Glutamatergic neuron (in vitro differentiated cells): Measurements from ENCODE around the gene PIGBOS1. TPM values are rescaled to one million over a fixed set of nuclear protein-coding genes. Genes with fewer than 3 reads are reported as not detected.

Experiments
- DNase-seq: peaks from one replicate; pipeline ENCODE4 v3.0.0; 2022
- H3K27ac Mint-ChIP-seq: one replicate; pipeline ENCODE4 v1.8.0; 2020; ENCODE audit warnings: mild to moderate bottlenecking, mixed read lengths, inconsistent platforms; ENCODE audit not compliant: unreplicated experiment
- H3K27me3 Mint-ChIP-seq: one replicate; pipeline ENCODE4 v1.8.0; 2020; ENCODE audit warnings: mild to moderate bottlenecking, moderate library complexity, mixed read lengths, inconsistent platforms; ENCODE audit not compliant: unreplicated experiment
- H3K36me3 Mint-ChIP-seq: one replicate; pipeline ENCODE4 v1.8.0; 2020; ENCODE audit warnings: mild to moderate bottlenecking, mixed read lengths, inconsistent platforms; ENCODE audit not compliant: unreplicated experiment
- H3K4me1 Mint-ChIP-seq: one replicate; pipeline ENCODE4 v1.8.0; 2020; ENCODE audit warnings: mild to moderate bottlenecking, low read depth, mixed read lengths, inconsistent platforms; ENCODE audit not compliant: unreplicated experiment
- H3K4me3 Mint-ChIP-seq: one replicate; pipeline ENCODE4 v1.8.0; 2020; ENCODE audit warnings: mild to moderate bottlenecking, mixed read lengths, inconsistent platforms; ENCODE audit not compliant: unreplicated experiment
- H3K9me3 Mint-ChIP-seq: one replicate; pipeline ENCODE4 v1.8.0; 2020; ENCODE audit warnings: mild to moderate bottlenecking, moderate library complexity, mixed read lengths, inconsistent platforms; ENCODE audit not compliant: unreplicated experiment
- CTCF ChIP-seq: fragments of 200-600 bp; sonication (generic); IDR thresholded peaks from one replicate; pipeline ENCODE4 v1.5.0; 2021; ENCODE audit not compliant: partially characterized antibody, unreplicated experiment
- total RNA-seq: library from RNA; stranded (reverse); fragmentation: NEBNext Ultra II Directional; extraction: Animal tissue kit (Norgen Biotek cat#: 25700); gene quantifications from one replicate; pipeline ENCODE4 v1.2.1, GENCODE V29; 2021; ENCODE audit not compliant: unreplicated experiment

PIGBOS1 gene
- total RNA-seq, 1 donor from 2014 or later = 14.4 TPM

GRCh38 chr15:55349282-55349681 lies 30.4 kb upstream of the PIGBOS1 start:
- Mint-ChIP-seq H3K4me3 (no peak overlapping the region), H3K9me3 (no peaks in the 10 kb centered on the region), H3K27ac (no peak overlapping the region), H3K36me3 (no peaks in the 10 kb centered on the region), H3K27me3 (no peaks in the 10 kb centered on the region), H3K4me1 (no peaks in the 10 kb centered on the region)
- no peak for DNase-seq
- TF ChIP-seq CTCF = no peak

- no peak for DNase-seq
- no peak for TF ChIP-seq CTCF
- Mint-ChIP-seq H3K4me1 (no peaks in the 10 kb centered on the region), H3K9me3 (no peaks in the 10 kb centered on the region), H3K4me3 (no peak overlapping the region), H3K27me3 (no peaks in the 10 kb centered on the region), H3K36me3 (no peaks in the 10 kb centered on the region), H3K27ac (no peak overlapping the region)
These were observed 29.4 kb upstream of the PIGBOS1 start for GRCh38 chr15:55348281-55348778.

GRCh38 chr15:55344206-55344605 lies 25.3 kb upstream of the PIGBOS1 start:
- no peak overlapping the region for H3K27ac Mint-ChIP-seq
- no peaks in the 10 kb centered on the region for H3K27me3 Mint-ChIP-seq
- H3K4me3 Mint-ChIP-seq = no peak overlapping the region
- H3K4me1 Mint-ChIP-seq = no peaks in the 10 kb centered on the region
- no peak for DNase-seq
- TF ChIP-seq CTCF = no peak
- H3K36me3 Mint-ChIP-seq = no peaks in the 10 kb centered on the region
- no peaks in the 10 kb centered on the region for H3K9me3 Mint-ChIP-seq

GRCh38 chr15:55343168-55343567 lies 24.2 kb upstream of the PIGBOS1 start:
- no peak overlapping the region for H3K27ac Mint-ChIP-seq
- H3K9me3 Mint-ChIP-seq = no peaks in the 10 kb centered on the region
- H3K4me3 Mint-ChIP-seq = no peak overlapping the region
- no peaks in the 10 kb centered on the region for H3K36me3 Mint-ChIP-seq
- H3K27me3 Mint-ChIP-seq = no peaks in the 10 kb centered on the region
- no peak for TF ChIP-seq CTCF
- H3K4me1 Mint-ChIP-seq = no peaks in the 10 kb centered on the region
- DNase-seq = no peak

GRCh38 chr15:55337160-55337559 lies 18.2 kb upstream of the PIGBOS1 start:
- Mint-ChIP-seq H3K27me3 (no peaks in the 10 kb centered on the region), H3K4me1 (no peaks in the 10 kb centered on the region), H3K9me3 (no peaks in the 10 kb centered on the region), H3K4me3 (no peak overlapping the region), H3K36me3 (no peaks in the 10 kb centered on the region), H3K27ac (no peak overlapping the region)
- TF ChIP-seq CTCF = no peak
- no peak for DNase-seq
